ENCODE measurements around the gene DNAH11.

DNA sequence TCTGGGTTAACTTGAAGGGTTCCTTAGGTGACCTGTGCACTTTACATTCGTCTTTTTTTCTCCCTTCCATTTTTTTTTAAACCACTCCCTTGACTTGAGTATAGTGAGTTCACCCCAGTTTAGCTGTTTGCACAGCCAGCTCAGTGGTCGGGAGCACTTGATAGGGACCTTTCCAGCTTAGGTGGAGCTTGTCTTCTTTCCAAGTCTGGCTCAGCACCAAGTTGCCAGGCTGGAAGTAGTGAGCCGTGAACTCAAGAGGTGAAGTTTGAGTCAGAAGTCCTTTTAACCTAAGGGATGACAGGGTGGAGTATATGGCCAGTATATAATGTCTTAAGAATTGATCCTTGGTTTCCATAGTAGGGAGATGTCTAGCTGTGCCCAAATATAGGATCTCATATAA lies 7.2 kb downstream of the DNAH11 start:
- TF ChIP-seq CTCF (IDR thresholded peaks at IDR 0.05) (no peak), POLR2A (IDR thresholded peaks at IDR 0.05) (no peak), POLR2AphosphoS5 (IDR thresholded peaks at IDR 0.05) (no peak)
